Neuronal stem cell (in vitro differentiated cells): Measurements from ENCODE around the gene CILP2.

Source experiments
- DNase-seq: peaks from one replicate; pipeline ENCODE4 v3.0.0-alpha.2; 2013; ENCODE audit warnings: low spot score
- H2AFZ ChIP-seq: one replicate; pipeline ENCODE4 v1.6.1; 2013; ENCODE audit warnings: mild to moderate bottlenecking, low read length, inconsistent platforms
- H2AK5ac ChIP-seq: 2 replicates; pipeline ENCODE4 v1.6.1; 2013; ENCODE audit warnings: low read depth, mild to moderate bottlenecking, inconsistent platforms, low read length, moderate library complexity, mixed read lengths
- H2BK120ac ChIP-seq: 2 replicates; pipeline ENCODE4 v1.6.1; 2013; ENCODE audit warnings: low read depth, mild to moderate bottlenecking, inconsistent platforms, low read length, moderate library complexity, mixed read lengths
- H2BK12ac ChIP-seq: one replicate; pipeline ENCODE4 v1.6.1; 2013; ENCODE audit warnings: low read length, inconsistent platforms
- H2BK15ac ChIP-seq: 2 replicates; pipeline ENCODE4 v1.6.1; 2013; ENCODE audit warnings: mild to moderate bottlenecking, low read length, inconsistent platforms, mixed read lengths
- H2BK5ac ChIP-seq: one replicate; pipeline ENCODE4 v1.6.1; 2013; ENCODE audit warnings: inconsistent platforms, mild to moderate bottlenecking, low read length, moderate library complexity
- H3K14ac ChIP-seq: one replicate; pipeline ENCODE4 v1.6.1; 2013; ENCODE audit warnings: low read length, inconsistent platforms
- H3K18ac ChIP-seq: 2 replicates; pipeline ENCODE4 v1.6.1; 2013; ENCODE audit warnings: low read length, inconsistent platforms
- H3K23ac ChIP-seq: 2 replicates; pipeline ENCODE4 v1.6.1; 2013; ENCODE audit warnings: low read depth, mild to moderate bottlenecking, mixed read lengths, low read length, inconsistent platforms; ENCODE audit not compliant: poor library complexity
- H3K27ac ChIP-seq: replicated peaks from 3 replicates; pipeline ENCODE4 v1.5.1; 2013; ENCODE audit warnings: low read length, inconsistent platforms
- H3K27me3 ChIP-seq, 3 experiments: 2 replicates each; pipeline ENCODE4 v1.6.1; 2013; ENCODE audit warnings: low read length in 3 of 3, mild to moderate bottlenecking in 2 of 3, inconsistent platforms in 1 of 3, low read depth in 1 of 3, mixed read lengths in 1 of 3, moderate library complexity in 1 of 3; ENCODE audit not compliant: control insufficient read depth in 3 of 3, insufficient read depth in 3 of 3
- H3K36me3 ChIP-seq, 2 donors: replicated peaks in 1 of 2; 2 replicates each; pipeline ENCODE4 v1.6.1; 2013; ENCODE audit warnings: low read length in 2 of 2; ENCODE audit not compliant: control insufficient read depth in 2 of 2, insufficient read depth in 2 of 2
- H3K4ac ChIP-seq: 2 replicates; pipeline ENCODE4 v1.6.1; 2013; ENCODE audit warnings: inconsistent platforms, mild to moderate bottlenecking, low read length, moderate library complexity
- H3K4me1 ChIP-seq, 2 donors: 1 replicate in 1 of 2; 2 replicates in 1 of 2; pipeline ENCODE4 v1.6.1; 2013; ENCODE audit warnings: low read length in 2 of 2, low read depth in 1 of 2; ENCODE audit not compliant: control insufficient read depth in 2 of 2, insufficient read depth in 1 of 2
- H3K4me2 ChIP-seq: one replicate; pipeline ENCODE4 v1.6.1; 2013; ENCODE audit warnings: mild to moderate bottlenecking, low read length, inconsistent platforms; ENCODE audit not compliant: insufficient read depth, poor library complexity, severe bottlenecking
- H3K4me3 ChIP-seq, 2 donors: 2 replicates each; pipeline ENCODE4 v1.5.1; 2013; ENCODE audit warnings: low read length in 2 of 2, mild to moderate bottlenecking in 2 of 2, inconsistent platforms in 1 of 2, moderate library complexity in 1 of 2
- H3K79me1 ChIP-seq: one replicate; pipeline ENCODE4 v1.6.1; 2013; ENCODE audit warnings: low read depth, mild to moderate bottlenecking, inconsistent platforms, low read length, moderate library complexity
- H3K9ac ChIP-seq: one replicate; pipeline ENCODE4 v1.6.1; 2013; ENCODE audit warnings: mild to moderate bottlenecking, low read depth, low read length, inconsistent platforms; ENCODE audit not compliant: poor library complexity
- H3K9me3 ChIP-seq, 2 donors: replicated peaks in 1 of 2; 2 replicates each; pipeline versions ENCODE3 to v1.6.1; 2013; ENCODE audit warnings: low read length in 2 of 2, mild to moderate bottlenecking in 2 of 2, inconsistent platforms in 1 of 2, low read depth in 1 of 2, mixed read lengths in 1 of 2, moderate library complexity in 1 of 2; ENCODE audit not compliant: control insufficient read depth in 2 of 2, insufficient read depth in 1 of 2
- H4K8ac ChIP-seq: one replicate; pipeline ENCODE4 v1.6.1; 2013; ENCODE audit warnings: low read depth, mild to moderate bottlenecking, inconsistent platforms, low read length, moderate library complexity
- H4K91ac ChIP-seq: one replicate; pipeline ENCODE4 v1.6.1; 2013; ENCODE audit warnings: low read length, low read depth, mild to moderate bottlenecking, inconsistent platforms; ENCODE audit not compliant: poor library complexity
- WGBS, 2 donors: extraction: QIAGEN DNeasy Blood & Tissue Kit; methylation state at CpG; one replicate each; pipeline ENCODE4 v1.1.7; 2013; ENCODE audit warnings: missing lambda C conversion rate in 2 of 2, mixed read lengths in 1 of 2; ENCODE audit not compliant: insufficient read length in 2 of 2, insufficient replicate concordance in 1 of 2; ENCODE audit errors: extremely low coverage in 2 of 2; 5-methylcytosine and 5-hydroxymethylcytosine counted together

The CILP2 gene

DNA sequence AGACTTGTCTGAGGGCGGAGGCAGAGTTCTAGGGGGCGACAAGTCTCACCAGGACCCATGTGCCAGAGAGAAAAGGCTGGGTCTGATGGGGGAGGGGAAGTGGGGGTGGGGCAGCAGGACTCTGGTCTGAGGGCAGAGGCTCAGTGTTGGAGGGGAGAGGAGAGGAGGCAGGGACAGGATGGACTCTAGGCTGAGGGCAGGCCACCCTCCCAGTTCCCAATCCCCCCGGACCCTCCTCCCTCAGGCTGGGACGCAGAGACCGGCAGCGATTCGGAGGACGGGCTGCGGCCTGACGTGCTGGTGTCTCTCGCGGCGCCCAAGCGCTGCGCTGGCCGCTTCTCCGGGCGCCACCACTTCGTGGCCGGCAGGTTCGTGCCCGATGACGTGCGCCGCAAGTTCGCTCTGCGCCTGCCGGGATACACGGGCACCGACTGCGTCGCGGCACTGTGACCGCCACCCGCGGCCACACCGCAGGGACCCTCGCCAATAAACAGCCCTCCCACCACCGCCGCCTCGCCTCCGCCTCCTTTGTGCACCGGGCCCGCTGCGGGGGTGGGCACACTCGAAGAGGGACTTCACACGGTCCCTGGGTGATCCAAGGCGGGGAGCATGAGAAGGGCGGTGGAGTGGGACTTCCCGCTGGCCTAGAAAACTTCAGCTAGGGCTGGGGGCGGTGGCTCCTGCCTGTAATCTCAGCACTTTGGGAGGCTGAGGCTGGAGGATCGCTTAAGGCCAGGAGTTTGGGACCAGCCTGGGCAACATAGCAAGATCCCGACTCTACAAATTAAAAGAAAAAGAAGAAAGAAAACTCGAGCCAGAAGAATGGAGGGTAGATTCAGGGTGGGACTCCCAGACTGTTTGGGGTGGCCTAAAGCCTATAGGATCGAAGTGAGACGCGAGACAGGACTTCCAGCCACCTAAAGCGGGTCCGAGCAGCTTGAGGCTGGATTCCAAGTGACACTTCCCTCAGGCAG is 703 bp upstream of the CILP2 start:
- no peak overlapping the region for H4K8ac ChIP-seq
- DNase-seq, result no peak
- H2AFZ ChIP-seq, result no peak overlapping the region
- H4K91ac ChIP-seq, result no peak overlapping the region
- H2AK5ac ChIP-seq, result peak overlapping the region; percentile 58
- no peak overlapping the region for H3K4me3 ChIP-seq
- peaks cover 0 to 25% (median 0%) of the 10 kb centered on the region in 3 experiments for H3K27me3 ChIP-seq
- no peak overlapping the region for H2BK12ac ChIP-seq
- no CpG with 5 or more reads among the region's 59 CpGs for WGBS, 2 donors
- peak overlapping the region; percentile 39 for H2BK5ac ChIP-seq
- H3K36me3 ChIP-seq, result peaks cover 2 to 14% of the 10 kb centered on the region in 2 donors
- H3K4me2 ChIP-seq, result peak overlapping the region; percentile 91
- H3K9me3 ChIP-seq, result peaks cover 0 to 1% of the 10 kb centered on the region in 2 donors
- peaks cover 2% of the 10 kb centered on the region for H3K79me1 ChIP-seq
- H3K9ac ChIP-seq, result no peak overlapping the region
- H2BK120ac ChIP-seq, result no peak overlapping the region
- H3K4ac ChIP-seq, result no peak overlapping the region
- peak overlapping the region; percentile 53 for H3K18ac ChIP-seq
- no peak overlapping the region for H3K14ac ChIP-seq
- H3K27ac ChIP-seq, result no peak overlapping the region
- peaks cover 0 to 12% of the 10 kb centered on the region in 2 donors for H3K4me1 ChIP-seq
- peak overlapping the region; percentile 81 for H3K23ac ChIP-seq
- no peak overlapping the region for H2BK15ac ChIP-seq

- Histone ChIP-seq H3K23ac (peak overlapping the region; percentile 81), H2BK12ac (no peak overlapping the region), H3K79me1 (peaks cover 2% of the 10 kb centered on the region), H2BK5ac (no peak overlapping the region), H3K4me2 (peak overlapping the region; percentile 91), H2BK15ac (no peak overlapping the region), H3K27me3 (peaks cover 0 to 25% (median 0%) of the 10 kb centered on the region in 3 experiments), H4K8ac (no peak overlapping the region), H3K27ac (no peak overlapping the region), H2BK120ac (no peak overlapping the region), H3K4me3 (no peak overlapping the region), H3K4ac (peak overlapping the region; percentile 67), H4K91ac (no peak overlapping the region), H3K36me3 (peaks cover 0 to 10% of the 10 kb centered on the region in 2 donors), H3K9me3 (peaks cover 0 to 1% of the 10 kb centered on the region in 2 donors), H3K18ac (peak overlapping the region; percentile 76), H3K14ac (peak overlapping the region; percentile 63), H3K9ac (no peak overlapping the region), H2AFZ (no peak overlapping the region), H2AK5ac (peak overlapping the region; percentile 90), H3K4me1 (peaks cover 0 to 7% of the 10 kb centered on the region in 2 donors)
- DNase-seq, result no peak
- WGBS, 2 donors, result no CpG with 5 or more reads among the region's 7 CpGs
Observed at GRCh38 chr19:19538785-19539166, 711 bp downstream of the CILP2 start.

DNA sequence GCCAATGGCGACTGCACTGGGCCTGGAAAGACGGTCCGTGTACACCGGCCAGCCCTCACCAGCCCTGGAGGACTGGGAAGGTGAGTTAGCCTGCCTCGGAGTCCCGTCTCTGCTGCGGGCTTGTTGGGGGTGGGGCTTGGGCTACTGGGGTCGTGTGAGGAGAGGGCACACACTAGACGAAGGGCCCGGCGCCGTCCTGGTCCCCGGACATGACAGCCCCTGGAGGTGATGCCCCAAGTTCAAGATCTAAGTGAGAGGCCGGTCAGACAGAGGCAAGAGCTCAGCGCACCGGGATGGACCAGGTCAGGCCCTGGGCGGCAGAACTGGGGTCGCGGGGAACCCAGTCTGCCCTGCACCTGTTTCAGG is 1.6 kb downstream of the CILP2 start:
- Histone ChIP-seq H2BK5ac (peak overlapping the region; percentile 39), H3K23ac (peak overlapping the region; percentile 34), H3K9ac (no peak overlapping the region), H3K4me1 (peaks cover 0 to 6% of the 10 kb centered on the region in 2 donors), H3K14ac (peak overlapping the region; percentile 82), H3K4me3 (peak overlapping the region in 1 of 2 donors; percentile 16), H3K36me3 (peaks cover 0 to 10% of the 10 kb centered on the region in 2 donors), H3K27me3 (peaks cover 0 to 25% (median 0%) of the 10 kb centered on the region in 3 experiments), H2BK15ac (peak overlapping the region; percentile 6), H2BK120ac (no peak overlapping the region), H3K27ac (no peak overlapping the region), H3K18ac (peak overlapping the region; percentile 85), H3K79me1 (peaks cover 2% of the 10 kb centered on the region), H3K4ac (no peak overlapping the region), H4K8ac (no peak overlapping the region), H3K4me2 (no peak overlapping the region), H2AK5ac (peak overlapping the region; percentile 94), H2BK12ac (no peak overlapping the region), H2AFZ (no peak overlapping the region), H3K9me3 (peaks cover 0 to 1% of the 10 kb centered on the region in 2 donors), H4K91ac (no peak overlapping the region)
- DNase-seq, result no peak
- WGBS, 2 donors, result no CpG with 5 or more reads among the region's 19 CpGs

- no peak overlapping the region for H3K27ac ChIP-seq
- WGBS, 2 donors, result no CpG with 5 or more reads among the region's 74 CpGs
- H4K8ac ChIP-seq, result no peak overlapping the region
- peak overlapping the region; percentile 94 for H2AK5ac ChIP-seq
- H2AFZ ChIP-seq, result no peak overlapping the region
- H3K79me1 ChIP-seq, result peaks cover 2% of the 10 kb centered on the region
- peak overlapping the region; percentile 30 for H3K9ac ChIP-seq
- H3K4me2 ChIP-seq, result peak overlapping the region; percentile 18
- H2BK5ac ChIP-seq, result peak overlapping the region; percentile 39
- no peak overlapping the region for H2BK12ac ChIP-seq
- no peak overlapping the region for H2BK120ac ChIP-seq
- H3K14ac ChIP-seq, result peak overlapping the region; percentile 82
- H3K4ac ChIP-seq, result no peak overlapping the region
- peak overlapping the region; percentile 87 for H3K18ac ChIP-seq
- no peak overlapping the region for H3K4me3 ChIP-seq
- peaks cover 0 to 25% (median 0%) of the 10 kb centered on the region in 3 experiments for H3K27me3 ChIP-seq
- H2BK15ac ChIP-seq, result peak overlapping the region; percentile 6
- no peak overlapping the region for H4K91ac ChIP-seq
- peaks cover 0 to 1% of the 10 kb centered on the region in 2 donors for H3K9me3 ChIP-seq
- H3K36me3 ChIP-seq, result peaks cover 0 to 6% of the 10 kb centered on the region in 2 donors
- no peak for DNase-seq
- H3K23ac ChIP-seq, result peak overlapping the region; percentile 34
- peaks cover 0 to 6% of the 10 kb centered on the region in 2 donors for H3K4me1 ChIP-seq
Observed at GRCh38 chr19:19540064-19540714, 2.1 kb downstream of the CILP2 start.
